ENCODE data around the gene SYT7.

Gene SYT7

GRCh38 chr11:61489833-61490721, 90.8 kb downstream of the SYT7 start:
- peak; percentile 65; the same call in 1 of the 2 replicates for TF ChIP-seq POLR2AphosphoS5 (IDR thresholded peaks at IDR 0.05; ENCODE audit: low read depth, low read length)
- TF ChIP-seq SIN3A (IDR thresholded peaks at IDR 0.05; ENCODE audit: borderline replicate concordance, insufficient read depth, low read length), result no peak

DNA sequence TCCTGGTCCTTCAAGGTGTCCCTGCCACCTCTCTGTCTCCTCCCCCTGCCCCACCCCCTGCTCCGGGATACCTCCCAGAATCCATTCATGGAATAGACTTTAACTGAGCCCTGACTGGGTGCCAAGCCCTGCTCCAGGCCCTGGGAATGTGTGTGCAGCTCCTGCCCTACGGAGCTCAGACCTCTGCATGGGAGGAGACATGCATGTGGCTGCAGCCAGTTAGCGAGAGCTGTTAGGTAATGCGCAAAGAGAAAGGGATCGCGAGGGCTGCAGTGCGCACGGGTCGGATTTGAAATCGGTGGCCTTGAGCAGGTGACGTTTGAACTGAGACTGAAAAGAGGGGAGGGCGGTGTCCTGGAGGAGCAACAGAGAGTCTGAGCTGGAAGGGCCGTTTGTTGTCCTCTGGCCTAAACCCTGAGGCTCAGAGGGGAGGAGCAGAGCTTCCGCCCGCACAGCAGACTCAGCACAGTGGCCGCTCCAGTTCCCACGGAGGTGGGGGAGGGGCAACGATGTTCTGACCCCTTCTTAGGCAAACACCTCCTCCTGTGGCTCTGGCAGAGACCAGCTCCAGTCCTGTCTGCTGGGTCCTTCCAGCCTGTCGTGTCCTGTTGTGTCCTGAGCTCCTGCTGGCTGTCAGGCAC, 92.1 kb downstream of the SYT7 start:
- TF ChIP-seq, protein P1, sequence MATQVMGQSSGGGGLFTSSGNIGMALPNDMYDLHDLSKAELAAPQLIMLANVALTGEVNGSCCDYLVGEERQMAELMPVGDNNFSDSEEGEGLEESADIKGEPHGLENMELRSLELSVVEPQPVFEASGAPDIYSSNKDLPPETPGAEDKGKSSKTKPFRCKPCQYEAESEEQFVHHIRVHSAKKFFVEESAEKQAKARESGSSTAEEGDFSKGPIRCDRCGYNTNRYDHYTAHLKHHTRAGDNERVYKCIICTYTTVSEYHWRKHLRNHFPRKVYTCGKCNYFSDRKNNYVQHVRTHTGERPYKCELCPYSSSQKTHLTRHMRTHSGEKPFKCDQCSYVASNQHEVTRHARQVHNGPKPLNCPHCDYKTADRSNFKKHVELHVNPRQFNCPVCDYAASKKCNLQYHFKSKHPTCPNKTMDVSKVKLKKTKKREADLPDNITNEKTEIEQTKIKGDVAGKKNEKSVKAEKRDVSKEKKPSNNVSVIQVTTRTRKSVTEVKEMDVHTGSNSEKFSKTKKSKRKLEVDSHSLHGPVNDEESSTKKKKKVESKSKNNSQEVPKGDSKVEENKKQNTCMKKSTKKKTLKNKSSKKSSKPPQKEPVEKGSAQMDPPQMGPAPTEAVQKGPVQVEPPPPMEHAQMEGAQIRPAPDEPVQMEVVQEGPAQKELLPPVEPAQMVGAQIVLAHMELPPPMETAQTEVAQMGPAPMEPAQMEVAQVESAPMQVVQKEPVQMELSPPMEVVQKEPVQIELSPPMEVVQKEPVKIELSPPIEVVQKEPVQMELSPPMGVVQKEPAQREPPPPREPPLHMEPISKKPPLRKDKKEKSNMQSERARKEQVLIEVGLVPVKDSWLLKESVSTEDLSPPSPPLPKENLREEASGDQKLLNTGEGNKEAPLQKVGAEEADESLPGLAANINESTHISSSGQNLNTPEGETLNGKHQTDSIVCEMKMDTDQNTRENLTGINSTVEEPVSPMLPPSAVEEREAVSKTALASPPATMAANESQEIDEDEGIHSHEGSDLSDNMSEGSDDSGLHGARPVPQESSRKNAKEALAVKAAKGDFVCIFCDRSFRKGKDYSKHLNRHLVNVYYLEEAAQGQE (IDR thresholded peaks at IDR 0.05; ENCODE audit: insufficient read depth in 1 of 2, low read depth in 2 of 2, low read length in 2 of 2), result peak in 1 of 2 experiments; percentile 49; a peak in 2 of 4 replicates
- TF ChIP-seq POLR2AphosphoS5 (IDR thresholded peaks at IDR 0.05; ENCODE audit: low read depth, low read length) (peak; percentile 85), TAF1 (IDR thresholded peaks at IDR 0.05; ENCODE audit: borderline replicate concordance, insufficient read depth, low read length) (no peak), SIN3A (IDR thresholded peaks at IDR 0.05; ENCODE audit: borderline replicate concordance, insufficient read depth, low read length) (no peak; the same call in 1 of the 2 replicates), FOXP2 (optimal IDR thresholded peaks at IDR 0.05; ENCODE audit: borderline replicate concordance, extremely low read depth, extremely low read length, insufficient read depth) (peak; percentile 90)

GRCh38 chr11:61487342-61488025, 93.4 kb downstream of the SYT7 start:
- TF ChIP-seq FOXP2 (optimal IDR thresholded peaks at IDR 0.05; ENCODE audit: borderline replicate concordance, extremely low read depth, extremely low read length, insufficient read depth) (no peak), TAF1 (IDR thresholded peaks at IDR 0.05; ENCODE audit: borderline replicate concordance, insufficient read depth, low read length) (no peak), POLR2AphosphoS5 (IDR thresholded peaks at IDR 0.05; ENCODE audit: low read depth, low read length) (no peak), SIN3A (IDR thresholded peaks at IDR 0.05; ENCODE audit: borderline replicate concordance, insufficient read depth, low read length) (no peak)
- TF ChIP-seq, protein P1 (IDR thresholded peaks at IDR 0.05; ENCODE audit: insufficient read depth in 1 of 2, low read depth in 2 of 2, low read length in 2 of 2), result no peak

DNA sequence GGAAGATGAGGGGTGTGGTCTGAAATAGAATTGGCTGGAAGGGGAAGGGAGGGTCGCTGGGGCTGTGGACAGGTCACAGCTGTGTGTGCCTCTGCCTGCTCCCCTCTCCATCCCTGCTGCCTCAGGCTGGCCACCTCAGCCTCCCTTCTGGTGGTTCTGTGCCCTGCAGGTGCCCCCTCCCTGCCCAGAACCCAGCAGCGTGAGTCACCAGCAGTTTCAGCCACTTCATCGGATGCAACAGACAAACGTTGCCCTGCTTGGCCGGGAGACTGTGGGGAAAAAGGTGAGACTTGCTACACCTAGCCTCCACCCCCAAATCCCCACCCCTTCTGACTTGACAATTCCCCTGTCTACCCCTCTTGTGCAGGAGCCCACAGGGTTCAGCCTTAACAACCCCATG, 94.1 kb downstream of the SYT7 start:
- TF ChIP-seq FOXP2 (optimal IDR thresholded peaks at IDR 0.05; ENCODE audit: borderline replicate concordance, extremely low read depth, extremely low read length, insufficient read depth) (no peak), SIN3A (IDR thresholded peaks at IDR 0.05; ENCODE audit: borderline replicate concordance, insufficient read depth, low read length) (no peak), POLR2AphosphoS5 (IDR thresholded peaks at IDR 0.05; ENCODE audit: low read depth, low read length) (no peak), TAF1 (IDR thresholded peaks at IDR 0.05; ENCODE audit: borderline replicate concordance, insufficient read depth, low read length) (no peak)
- TF ChIP-seq, protein P1 (IDR thresholded peaks at IDR 0.05; ENCODE audit: insufficient read depth in 1 of 2, low read depth in 2 of 2, low read length in 2 of 2), result no peak

GRCh38 chr11:61486011-61486620, 94.8 kb downstream of the SYT7 start:
- no peak for TF ChIP-seq TAF1 (IDR thresholded peaks at IDR 0.05; ENCODE audit: borderline replicate concordance, insufficient read depth, low read length)
- no peak for TF ChIP-seq SIN3A (IDR thresholded peaks at IDR 0.05; ENCODE audit: borderline replicate concordance, insufficient read depth, low read length)

Measured in PFSK-1 (cell line).